Globus pallidus (tissue), 1 donor: Measurements from ENCODE around the gene SLC44A5.
"Not testable (repeated sequence)": the region's sequence is repeated elsewhere in the genome, so short reads cannot be mapped to it uniquely, and the experiment has no call there.

Source experiments
- DNase-seq: peaks from one replicate; pipeline ENCODE4 v3.0.0-alpha.2; 2015; ENCODE audit warnings: low spot score

Gene SLC44A5

DNA sequence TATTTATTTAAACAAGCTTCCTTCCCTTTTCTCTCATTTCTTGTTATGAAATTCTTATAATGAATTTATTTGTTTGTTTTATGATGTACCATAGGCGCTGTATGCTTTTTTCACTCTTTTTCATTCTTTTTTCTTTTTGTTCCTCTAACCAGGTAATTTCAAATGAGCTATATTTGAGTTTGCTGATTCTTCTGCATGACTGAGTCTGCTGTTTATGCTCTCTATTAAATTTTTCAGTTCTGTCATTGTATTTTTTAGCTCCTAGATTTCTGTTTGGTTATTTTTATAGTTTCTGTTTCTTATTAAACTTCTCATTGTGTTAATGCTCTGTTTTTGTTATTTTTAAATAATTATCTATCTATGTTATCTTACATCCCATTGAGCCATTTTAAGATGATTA is 244.3 kb downstream of the SLC44A5 start:
- DNase-seq, result no peak

DNA sequence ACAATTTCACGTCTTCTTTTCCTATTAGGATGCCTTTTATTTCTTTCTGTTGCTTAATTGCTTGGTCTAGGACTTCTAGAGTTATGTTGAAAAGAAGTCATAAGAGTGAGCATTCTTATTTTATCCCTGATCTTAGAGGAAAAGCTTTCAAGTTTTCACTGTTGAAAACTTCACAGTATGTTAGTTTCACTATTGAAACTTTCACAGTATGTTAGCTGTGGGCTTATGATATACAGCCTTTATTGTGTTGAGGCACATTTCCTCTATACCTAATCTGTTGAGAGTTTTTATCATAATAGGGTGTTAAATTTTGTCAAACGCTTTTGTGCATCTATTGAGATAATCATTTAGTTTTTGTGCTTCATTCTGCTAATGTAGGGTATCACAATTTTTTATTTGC is 249.7 kb downstream of the SLC44A5 start:
- DNase-seq, result no peak

DNA sequence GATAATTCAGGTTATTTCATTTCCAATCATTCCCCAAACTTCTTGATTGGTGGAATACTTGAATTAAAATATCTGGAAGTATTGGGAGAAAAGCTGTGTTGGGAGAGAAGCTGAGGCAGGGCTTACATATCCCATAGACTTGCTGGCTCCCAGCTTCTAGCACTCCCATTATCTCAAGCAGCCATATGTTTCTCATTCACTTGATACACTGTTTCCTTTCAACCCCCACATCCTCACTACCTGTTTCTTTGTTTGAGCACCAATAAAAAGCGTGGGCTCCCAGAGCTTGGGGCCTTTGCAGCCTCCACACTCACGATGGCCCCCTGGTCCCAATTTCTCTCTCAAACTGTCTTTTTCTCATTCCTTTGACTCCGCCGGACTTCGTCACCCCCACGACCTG is 256.6 kb downstream of the SLC44A5 start:
- DNase-seq, result not testable (repeated sequence)

DNA sequence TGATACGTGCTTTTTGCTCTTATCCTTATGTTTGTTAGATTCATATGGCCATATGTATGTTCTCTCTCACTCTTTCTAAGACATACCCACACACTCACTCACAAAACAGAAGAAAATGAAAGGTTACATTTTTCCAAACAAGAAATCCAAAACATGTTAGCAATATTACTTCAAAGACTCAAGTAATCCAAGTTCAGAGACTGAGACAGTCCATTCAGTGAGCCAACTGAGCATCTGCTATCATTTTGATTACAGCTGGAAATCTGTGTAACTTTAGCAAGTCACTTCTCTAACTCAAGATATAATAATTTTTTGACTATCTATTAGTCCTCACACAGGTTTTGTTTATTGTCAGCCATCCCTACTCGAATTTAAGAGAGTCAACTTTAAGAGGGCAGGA is 257.9 kb downstream of the SLC44A5 start:
- DNase-seq, result no peak

DNA sequence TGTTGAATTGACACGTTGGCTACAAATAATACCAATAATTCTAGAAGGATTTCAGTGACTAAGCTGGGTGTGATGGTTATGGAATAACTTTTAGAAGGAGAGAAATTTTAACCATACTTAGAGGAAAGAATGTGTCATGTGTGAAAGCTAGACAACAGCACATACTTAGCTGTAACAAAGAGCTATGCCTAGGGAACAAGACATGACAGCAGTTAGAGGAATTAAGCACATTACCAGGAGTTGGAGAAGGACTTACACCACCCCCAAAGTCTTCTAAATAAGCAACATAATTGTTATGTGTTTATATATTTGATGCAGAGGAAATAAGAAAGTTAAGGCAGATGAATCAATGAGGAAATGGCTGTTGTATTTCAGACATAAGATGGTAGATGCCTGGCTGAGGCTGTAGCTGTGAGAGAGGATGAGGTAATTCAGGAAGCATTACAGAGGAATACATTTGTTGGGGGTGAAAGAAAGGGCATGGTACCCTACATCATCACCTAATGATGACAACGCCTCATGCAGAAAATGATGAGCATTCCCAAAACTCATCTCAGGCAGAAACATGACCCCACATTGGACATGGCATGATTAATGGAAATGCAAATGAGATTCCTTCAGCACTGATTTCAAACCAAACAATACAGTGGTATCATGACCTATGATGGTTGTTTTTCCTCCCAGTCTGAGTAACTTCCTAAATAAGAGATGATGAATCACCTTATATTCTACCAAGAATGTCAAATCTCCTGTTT is 265.2 kb downstream of the SLC44A5 start:
- DNase-seq, result no peak

GRCh38 chr1:75342786-75343185 is 268.1 kb downstream of the SLC44A5 start:
- no peak for DNase-seq

- no peak for DNase-seq
Observed at GRCh38 chr1:75341537-75341936, 269.4 kb downstream of the SLC44A5 start.

GRCh38 chr1:75338616-75339483 is 272.1 kb downstream of the SLC44A5 start:
- DNase-seq, result no peak

DNA sequence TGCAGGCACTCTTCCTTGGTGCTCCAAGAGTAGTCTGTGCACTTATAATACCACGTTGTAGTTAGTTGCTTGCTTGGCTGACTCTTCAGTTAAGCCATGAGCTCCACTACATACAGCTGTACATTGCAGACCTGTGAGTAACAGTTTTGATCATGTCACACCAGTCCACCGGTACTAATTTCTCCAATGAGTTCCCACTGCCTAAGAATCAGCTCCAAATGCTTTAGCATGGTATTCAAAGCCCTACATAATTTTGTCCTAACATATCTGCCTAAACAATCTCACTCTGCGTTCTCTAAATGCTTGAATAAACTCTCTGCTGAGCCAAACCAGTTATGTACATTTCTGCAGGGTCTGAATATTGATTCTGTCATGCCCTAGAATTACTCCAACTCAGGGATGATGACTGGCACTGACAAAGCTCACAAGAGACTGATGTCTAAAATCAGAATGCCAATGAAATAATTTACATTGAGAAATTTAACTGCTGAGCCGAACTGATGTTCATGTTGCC is 276.0 kb downstream of the SLC44A5 start:
- no peak for DNase-seq

DNA sequence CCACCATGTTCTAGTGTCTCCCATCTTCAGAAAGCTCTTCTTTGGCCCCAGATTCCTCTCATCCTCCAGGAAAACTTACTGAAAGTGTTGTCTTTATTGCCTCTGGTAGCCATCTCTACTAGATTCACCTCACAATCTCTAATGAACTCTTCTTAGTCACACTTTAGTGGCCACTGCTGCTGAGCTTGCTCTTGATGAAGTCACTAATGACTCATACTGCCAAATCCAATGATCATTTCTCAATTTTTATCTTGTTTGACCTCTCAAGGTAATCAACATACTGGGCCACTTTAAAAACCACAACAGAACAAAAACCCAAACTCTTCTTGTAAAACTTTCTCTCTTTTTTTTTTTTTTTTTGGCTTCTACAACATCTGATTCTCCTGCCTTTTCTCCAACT is 280.3 kb downstream of the SLC44A5 start:
- DNase-seq, result no peak

DNA sequence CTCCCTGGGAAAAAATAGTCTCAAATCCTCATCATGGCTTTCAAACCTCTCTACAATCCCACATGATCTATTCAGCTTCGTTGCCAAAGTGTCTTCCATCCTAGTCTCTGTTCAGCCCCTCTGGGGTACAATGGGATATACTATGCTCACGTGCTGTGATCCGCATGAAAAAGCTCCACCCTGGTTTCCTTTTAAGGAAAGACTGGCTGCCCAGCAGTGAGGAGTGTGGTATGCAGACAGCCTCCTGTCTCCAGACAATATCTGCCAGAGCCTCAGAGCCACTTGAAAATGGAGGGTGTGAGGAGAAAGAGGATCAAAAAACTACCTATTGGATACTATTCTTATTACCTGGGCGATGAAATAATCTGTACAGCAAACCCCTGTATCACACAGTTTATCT is 282.2 kb downstream of the SLC44A5 start:
- no peak for DNase-seq

- no peak for DNase-seq
Observed at GRCh38 chr1:75327395-75327794, 283.5 kb downstream of the SLC44A5 start.

GRCh38 chr1:75317976-75318375 is 292.9 kb downstream of the SLC44A5 start:
- no peak for DNase-seq

DNA sequence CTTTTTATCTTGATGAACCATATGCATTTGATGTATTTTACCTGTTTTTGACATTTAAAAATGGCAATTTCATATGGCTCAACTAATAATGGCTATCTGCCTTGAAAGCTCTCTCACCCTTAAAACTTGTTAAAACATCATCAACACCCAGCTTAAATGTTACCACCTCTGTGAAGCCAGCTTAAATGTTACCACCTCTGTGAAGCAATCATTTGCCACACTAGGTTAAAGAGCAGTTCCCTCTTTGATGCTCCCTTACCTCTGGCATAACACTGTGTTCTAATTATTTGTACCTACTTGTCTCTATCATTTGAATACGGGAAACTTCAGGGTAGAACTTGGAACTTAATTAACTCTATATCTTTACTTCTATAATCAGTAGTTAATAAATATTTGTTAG is 294.7 kb downstream of the SLC44A5 start:
- DNase-seq, result no peak

GRCh38 chr1:75312620-75313019 is 298.3 kb downstream of the SLC44A5 start:
- DNase-seq, result no peak

DNA sequence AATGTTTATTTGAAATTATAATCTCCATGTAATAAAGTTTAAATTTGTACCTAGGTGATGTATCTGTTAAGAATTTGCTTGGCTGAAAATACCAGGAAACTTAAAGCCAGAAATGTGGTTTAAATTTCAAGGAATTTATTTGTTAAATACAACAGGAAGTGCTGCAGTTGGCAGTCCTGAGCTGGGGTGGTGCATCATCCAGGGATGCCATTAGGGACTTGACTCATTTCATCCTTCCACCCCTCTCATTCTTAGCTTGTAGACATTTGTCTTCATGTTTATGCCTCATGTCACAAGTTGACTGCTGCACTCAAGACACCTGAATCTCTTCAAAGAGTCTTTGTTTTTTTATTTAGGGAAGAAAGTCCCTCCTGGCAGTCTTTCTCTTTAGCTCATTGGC is 300.8 kb downstream of the SLC44A5 start:
- no peak for DNase-seq

DNA sequence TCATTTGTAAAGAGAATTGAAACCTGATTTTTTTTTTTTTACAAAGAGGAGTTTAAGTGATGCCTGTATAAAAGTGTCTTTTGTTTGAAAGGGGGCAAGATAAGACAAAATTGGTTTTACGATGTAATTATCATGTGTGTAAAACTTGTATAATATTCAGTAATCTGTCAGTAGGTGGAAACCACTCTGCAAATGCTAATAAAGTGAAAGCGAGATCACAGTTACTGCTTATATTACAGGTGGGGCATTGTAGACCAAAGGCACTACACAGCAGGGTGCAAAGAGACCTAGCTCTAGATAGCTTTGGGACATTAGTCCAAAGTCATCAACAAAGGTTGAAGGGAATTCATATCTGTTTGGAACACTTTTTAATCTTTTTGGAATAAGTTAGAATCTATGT is 302.5 kb downstream of the SLC44A5 start:
- DNase-seq, result no peak

GRCh38 chr1:75305061-75305460 is 305.9 kb downstream of the SLC44A5 start:
- no peak for DNase-seq

GRCh38 chr1:75293270-75293669 is 317.6 kb downstream of the SLC44A5 start:
- no peak for DNase-seq

GRCh38 chr1:75292013-75292412 is 318.9 kb downstream of the SLC44A5 start:
- no peak for DNase-seq

DNA sequence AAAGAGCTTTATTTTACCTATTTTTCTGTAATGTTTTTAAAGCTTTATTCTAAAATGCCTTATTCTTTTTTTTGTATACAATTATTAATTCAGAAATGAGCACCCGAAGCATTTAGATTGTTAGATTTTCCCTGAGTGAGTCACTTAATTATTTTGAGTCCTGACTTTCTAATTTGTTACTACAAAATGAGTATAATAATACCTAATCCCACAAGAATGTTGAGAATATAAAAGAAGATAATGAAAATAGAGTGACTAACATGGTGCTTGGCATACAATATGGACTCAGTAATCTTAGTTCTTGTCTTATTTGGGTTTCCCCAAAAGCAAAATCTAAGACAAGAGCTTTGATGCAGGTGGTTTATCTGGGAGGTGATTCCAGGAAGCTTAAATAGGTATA is 334.5 kb downstream of the SLC44A5 start:
- DNase-seq, result no peak

DNA sequence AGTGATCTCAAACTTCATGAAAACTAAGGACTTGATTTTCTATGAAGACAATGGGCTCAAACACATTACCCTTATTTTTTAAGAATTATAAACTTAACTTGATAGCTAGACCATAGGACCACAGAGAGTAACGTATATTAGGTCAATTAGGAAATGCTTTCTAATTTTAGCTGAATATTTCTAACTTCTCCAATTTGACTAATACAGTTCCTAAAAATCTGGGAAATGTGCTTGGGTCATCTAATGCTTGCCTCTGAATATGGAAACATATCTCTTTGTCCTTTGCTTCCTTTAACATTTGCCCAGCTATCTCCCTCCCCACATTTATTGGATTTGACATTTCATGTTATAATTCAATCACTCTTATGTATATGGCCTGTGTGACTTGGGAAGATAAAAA is 335.3 kb downstream of the SLC44A5 start:
- DNase-seq, result no peak

- no peak for DNase-seq
Observed at GRCh38 chr1:75274920-75275506, 335.9 kb downstream of the SLC44A5 start.
